WTC11 (cell line): ENCODE results near the gene MAP3K10. TPM values are rescaled to one million over a fixed set of nuclear protein-coding genes. Genes with fewer than 3 reads are reported as not detected.

Experiments
- ATAC-seq: fragments of 200-7000 bp; cut with Tn5 transposase; 2 replicates; pipeline ENCODE4 v1.10.0; 2021; ENCODE audit warnings: mild to moderate bottlenecking, moderate library complexity
- CTCF ChIA-PET: fragments of 300-600 bp; sonication (Branson Sonifier 250); formaldehyde crosslinking; loops from one replicate; lab custom pipeline; 2021; ENCODE audit warnings: antibody characterized with exemption; lab: Charles Lee
- POLR2A ChIA-PET: fragments of 350-600 bp; sonication (Branson Sonifier 250); formaldehyde crosslinking; loops from one replicate; lab custom pipeline; 2021; ENCODE audit warnings: antibody characterized with exemption; lab: Charles Lee
- DNase-seq: peaks from one replicate; pipeline ENCODE4 v3.0.0; 2021; ENCODE audit warnings: low spot score
- H3K27ac Mint-ChIP-seq: 2 replicates; pipeline ENCODE4 v1.8.0; 2021; ENCODE audit warnings: mixed read lengths
- H3K27me3 Mint-ChIP-seq: 2 replicates; pipeline ENCODE4 v1.8.0; 2021; ENCODE audit warnings: low read depth, mild to moderate bottlenecking, moderate library complexity, mixed read lengths
- H3K36me3 Mint-ChIP-seq: 2 replicates; pipeline ENCODE4 v1.8.0; 2021; ENCODE audit warnings: mixed read lengths
- H3K4me1 Mint-ChIP-seq: 2 replicates; pipeline ENCODE4 v1.8.0; 2022; ENCODE audit warnings: mixed read lengths
- H3K4me3 Mint-ChIP-seq: 2 replicates; pipeline ENCODE4 v1.8.0; 2021; ENCODE audit warnings: mild to moderate bottlenecking, moderate library complexity, mixed read lengths
- H3K9me3 Mint-ChIP-seq: 2 replicates; pipeline ENCODE4 v1.8.0; 2021; ENCODE audit warnings: mixed read lengths
- GTF2I ChIP-seq: fragments of 250-450 bp; sonication (Bioruptor Pico); conservative IDR thresholded peaks from 2 replicates; pipeline ENCODE4 v1.4.0; 2021; ENCODE audit warnings: mild to moderate bottlenecking
- KAT7 ChIP-seq: sonication (generic); formaldehyde crosslinking; IDR thresholded peaks from 2 replicates; pipeline ENCODE4 v1.8.1; 2023; ENCODE audit warnings: missing genetic modification reagents, mild to moderate bottlenecking, borderline replicate concordance
- total RNA-seq: library from RNA; stranded (reverse); gene quantifications from 3 replicates; pipeline ENCODE4 v1.2.3, GENCODE V29; 2021

MAP3K10 gene
- total RNA-seq, 1 experiment from 2014 or later = 23.5 TPM

DNA sequence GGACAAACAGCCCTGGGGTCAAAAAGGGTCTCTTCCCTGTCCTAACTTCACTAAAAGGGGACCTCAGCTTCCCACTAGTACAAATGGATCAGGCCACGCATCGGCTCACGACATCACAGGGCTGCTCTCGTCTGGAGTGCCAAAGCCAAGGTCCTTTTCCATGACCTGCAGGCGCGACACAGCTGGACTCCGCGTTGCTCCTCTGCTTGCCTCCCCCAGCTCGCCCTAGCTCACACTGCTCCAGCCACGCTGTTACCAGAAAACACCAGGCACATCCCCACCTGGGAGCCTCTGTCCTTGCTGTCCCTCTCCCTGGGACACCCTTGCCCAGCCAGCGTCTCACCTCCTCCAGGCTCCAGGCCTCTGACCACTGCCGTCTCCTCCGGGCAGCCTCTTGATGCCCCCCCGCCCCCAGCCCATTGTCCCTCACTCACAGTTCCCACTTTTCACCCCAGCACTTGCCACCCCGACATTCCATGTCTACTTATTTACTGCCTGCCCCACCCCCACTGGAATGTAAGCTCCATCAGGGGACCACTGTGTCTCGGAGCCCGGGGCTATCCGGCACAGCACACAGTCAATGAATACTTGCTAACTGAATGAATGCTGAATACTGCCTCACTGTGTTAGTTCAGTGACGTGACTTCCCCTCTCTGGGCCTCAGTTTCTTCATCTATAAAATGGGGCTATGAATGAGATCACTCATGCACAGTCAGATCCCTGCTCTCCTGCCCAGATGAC lies 73.3 kb downstream of the MAP3K10 start:
- peaks cover 18% of the 10 kb centered on the region for H3K4me1 Mint-ChIP-seq
- H3K27ac Mint-ChIP-seq = peak overlapping the region; percentile 49; the same call in 1 of the 2 replicates
- H3K4me3 Mint-ChIP-seq = no peak overlapping the region
- TF ChIP-seq GTF2I (CRISPR knock-in tag) (0 out of 2 replicates have a peak, but pooled peaks have one; percentile 30), KAT7 (CRISPR knock-in tag) (no peak)
- no peaks in the 10 kb centered on the region for H3K9me3 Mint-ChIP-seq
- H3K27me3 Mint-ChIP-seq = no peaks in the 10 kb centered on the region
- peaks cover 15% of the 10 kb centered on the region; the same call in 1 of the 2 replicates for H3K36me3 Mint-ChIP-seq
- CTCF ChIA-PET = interaction anchor here (1.1 to 1.3 kb wide), 2 partner anchors 47 to 99 kb away, joined by 5 to 6 read pairs; partner anchors contain the start of gene TTC9B
- POLR2A ChIA-PET = interaction anchor here (0.6 kb wide), 2 partner anchors 92 to 118 kb away, joined by 3 to 6 read pairs; no protein-coding TSS in a partner anchor
- DNase-seq (no peak), ATAC-seq (peak; percentile 17; the same call in 1 of the 2 replicates)

Other genes with a start within 250 kb of the MAP3K10 start
- gene PSMC4, start 220.3 kb upstream of the MAP3K10 start, total RNA-seq = 96.7 to 105 TPM (median 97.2 TPM) in 3 replicates
- 1.1 to 2.1 TPM (median 1.1 TPM) in 3 replicates for gene ZNF546, start 194.4 kb upstream of the MAP3K10 start, total RNA-seq
- gene ZNF780B, start 135.2 kb upstream of the MAP3K10 start, total RNA-seq = 21.1 to 23.7 TPM (median 22.9 TPM) in 3 replicates
- 14.5 to 20.5 TPM (median 15.9 TPM) in 3 replicates for gene ZNF780A, start 100.5 kb upstream of the MAP3K10 start, total RNA-seq
- 0.23 TPM in 1 of 3 replicates, not detected in the others for gene TTC9B, start 27.0 kb downstream of the MAP3K10 start, total RNA-seq
- 0.83 to 2.4 TPM (median 1.9 TPM) in 3 replicates for gene CCNP, start 35.3 kb downstream of the MAP3K10 start, total RNA-seq
- gene AKT2, start 93.9 kb downstream of the MAP3K10 start, total RNA-seq = 156 to 174 TPM (median 161 TPM) in 3 replicates
- 14.7 to 17.2 TPM (median 15.6 TPM) in 3 replicates for gene C19orf47, start 157.0 kb downstream of the MAP3K10 start, total RNA-seq
- gene PLD3, start 157.3 kb downstream of the MAP3K10 start, total RNA-seq = 190 to 200 TPM (median 193 TPM) in 3 replicates
- gene HIPK4, start 198.8 kb downstream of the MAP3K10 start, total RNA-seq = 0.21 to 0.31 TPM (median 0.25 TPM) in 3 replicates
- 8.2 to 8.4 TPM (median 8.3 TPM) in 3 replicates for gene PRX, start 222.0 kb downstream of the MAP3K10 start, total RNA-seq
- gene SERTAD1, start 234.6 kb downstream of the MAP3K10 start, total RNA-seq = 6.8 to 8.6 TPM (median 7.4 TPM) in 3 replicates